H9 (cell line): ENCODE measurements around the gene LGSN. TPM values are rescaled to one million over a fixed set of nuclear protein-coding genes. Genes with fewer than 3 reads are reported as not detected.

Source experiments
- DNase-seq: peaks from one replicate; pipeline ENCODE4 v3.0.0-alpha.2; 2017
- H2AFZ ChIP-seq: one replicate; pipeline ENCODE4 v1.6.1; 2013; ENCODE audit warnings: mild to moderate bottlenecking, low read length, control low read depth, moderate library complexity
- H2AK5ac ChIP-seq: 2 replicates; pipeline ENCODE4 v1.6.1; 2013; ENCODE audit warnings: low read length, control low read depth, mixed read lengths; ENCODE audit not compliant: insufficient read length
- H2BK120ac ChIP-seq: one replicate; pipeline ENCODE4 v1.6.1; 2013; ENCODE audit warnings: low read depth, mild to moderate bottlenecking, low read length, control low read depth, inconsistent platforms; ENCODE audit not compliant: poor library complexity, severe bottlenecking
- H2BK12ac ChIP-seq: 2 replicates; pipeline ENCODE4 v1.6.1; 2013; ENCODE audit warnings: low read length, control low read depth, mixed read lengths, low read depth; ENCODE audit not compliant: insufficient read length
- H2BK15ac ChIP-seq: 2 replicates; pipeline ENCODE4 v1.6.1; 2013; ENCODE audit warnings: low read depth, low read length, control low read depth
- H2BK20ac ChIP-seq: one replicate; pipeline ENCODE4 v1.6.1; 2013; ENCODE audit warnings: low read depth, mild to moderate bottlenecking, low read length, control low read depth, inconsistent platforms; ENCODE audit not compliant: poor library complexity, severe bottlenecking
- H2BK5ac ChIP-seq: 2 replicates; pipeline ENCODE4 v1.6.1; 2013; ENCODE audit warnings: low read length, control low read depth, mixed read lengths; ENCODE audit not compliant: insufficient read length
- H3K14ac ChIP-seq: 2 replicates; pipeline ENCODE4 v1.6.1; 2013; ENCODE audit warnings: low read length, control low read depth; ENCODE audit not compliant: insufficient read depth
- H3K18ac ChIP-seq: 2 replicates; pipeline ENCODE4 v1.6.1; 2013; ENCODE audit warnings: low read depth, mild to moderate bottlenecking, mixed read lengths, low read length, control low read depth; ENCODE audit not compliant: insufficient read length
- H3K23ac ChIP-seq: 2 replicates; pipeline ENCODE4 v1.6.1; 2013; ENCODE audit warnings: low read length, control low read depth, mixed read lengths, low read depth; ENCODE audit not compliant: insufficient read length
- H3K23me2 ChIP-seq: 2 replicates; pipeline ENCODE4 v1.6.1; 2013; ENCODE audit warnings: low read depth, mild to moderate bottlenecking, mixed read lengths, low read length, control low read depth; ENCODE audit not compliant: insufficient read length, poor library complexity, severe bottlenecking
- H3K27ac ChIP-seq: 2 replicates; pipeline ENCODE4 v1.5.1; 2013; ENCODE audit warnings: low read length, control low read depth, mixed read lengths, low read depth; ENCODE audit not compliant: insufficient read length
- H3K27me3 ChIP-seq: 2 replicates; pipeline ENCODE4 v1.6.1; 2013; ENCODE audit warnings: low read length, control low read depth, inconsistent platforms; ENCODE audit not compliant: insufficient read depth
- H3K4ac ChIP-seq: 2 replicates; pipeline ENCODE4 v1.6.1; 2013; ENCODE audit warnings: low read depth, mild to moderate bottlenecking, control low read depth, inconsistent platforms, low read length, moderate library complexity
- H3K4me1 ChIP-seq: 2 replicates; pipeline ENCODE4 v1.6.1; 2013; ENCODE audit warnings: low read length, control low read depth, inconsistent platforms; ENCODE audit not compliant: insufficient read depth
- H3K4me2 ChIP-seq: 2 replicates; pipeline ENCODE4 v1.6.1; 2013; ENCODE audit warnings: low read length, control low read depth, mixed read lengths; ENCODE audit not compliant: insufficient read length, insufficient read depth
- H3K56ac ChIP-seq: 2 replicates; pipeline ENCODE4 v1.6.1; 2013; ENCODE audit warnings: low read depth, mild to moderate bottlenecking, mixed read lengths, low read length, control low read depth; ENCODE audit not compliant: insufficient read length
- H3K79me1 ChIP-seq: 2 replicates; pipeline ENCODE4 v1.6.1; 2013; ENCODE audit warnings: low read depth, mild to moderate bottlenecking, moderate library complexity, low read length, control low read depth, inconsistent platforms; ENCODE audit not compliant: insufficient read depth, poor library complexity, severe bottlenecking
- H3K79me2 ChIP-seq: 2 replicates; pipeline ENCODE4 v1.6.1; 2013; ENCODE audit warnings: low read length, control low read depth, inconsistent platforms; ENCODE audit not compliant: insufficient read depth
- H3K9ac ChIP-seq: 2 replicates; pipeline ENCODE4 v1.6.1; 2013; ENCODE audit warnings: low read length, control low read depth, mixed read lengths; ENCODE audit not compliant: insufficient read length; ENCODE audit errors: extremely low read depth
- H3K9me3 ChIP-seq: one replicate; pipeline ENCODE4 v1.6.1; 2013; ENCODE audit warnings: low read depth, low read length, inconsistent platforms; ENCODE audit not compliant: control insufficient read depth
- H3T11ph ChIP-seq: one replicate; pipeline ENCODE4 v1.6.1; 2013; ENCODE audit warnings: mild to moderate bottlenecking, low read length, control low read depth, inconsistent platforms
- H4K20me1 ChIP-seq: one replicate; pipeline ENCODE4 v1.6.1; 2013; ENCODE audit not compliant: control insufficient read depth, insufficient read length, insufficient read depth
- H4K5ac ChIP-seq: 2 replicates; pipeline ENCODE4 v1.6.1; 2013; ENCODE audit warnings: low read depth, mild to moderate bottlenecking, mixed read lengths, low read length, control low read depth; ENCODE audit not compliant: insufficient read length
- H4K8ac ChIP-seq: replicated peaks from 2 replicates; pipeline ENCODE4 v1.6.1; 2013; ENCODE audit warnings: low read length, control low read depth, mixed read lengths, low read depth; ENCODE audit not compliant: insufficient read length
- H4K91ac ChIP-seq: 2 replicates; pipeline ENCODE4 v1.6.1; 2013; ENCODE audit warnings: low read depth, mild to moderate bottlenecking, moderate library complexity, mixed read lengths, low read length, control low read depth; ENCODE audit not compliant: insufficient read length
- H3K27ac Mint-ChIP-seq, 3 experiments: 2 replicates in 2 of 3; 3 replicates in 1 of 3; pipeline ENCODE4 v1.8.0; 2020 to 2021; ENCODE audit warnings: mixed read lengths in 3 of 3, mild to moderate bottlenecking in 1 of 3, moderate library complexity in 1 of 3
- H3K27me3 Mint-ChIP-seq: 2 replicates; pipeline ENCODE4 v1.8.0; 2021; ENCODE audit warnings: low read depth, mild to moderate bottlenecking, moderate library complexity, mixed read lengths
- H3K36me3 Mint-ChIP-seq, 3 experiments: 2 replicates in 2 of 3; 3 replicates in 1 of 3; pipeline ENCODE4 v1.8.0; 2020 to 2021; ENCODE audit warnings: low read depth in 3 of 3, mixed read lengths in 3 of 3; ENCODE audit not compliant: insufficient read depth in 1 of 3
- H3K4me1 Mint-ChIP-seq, 2 experiments: 2 replicates each; pipeline ENCODE4 v1.8.0; 2020; ENCODE audit warnings: mixed read lengths in 2 of 2
- H3K4me3 Mint-ChIP-seq, 2 experiments: 2 replicates in 1 of 2; 3 replicates in 1 of 2; pipeline ENCODE4 v1.8.0; 2020 to 2021; ENCODE audit warnings: mild to moderate bottlenecking in 2 of 2, mixed read lengths in 2 of 2, moderate library complexity in 1 of 2
- H3K9me3 Mint-ChIP-seq, 2 experiments: 2 replicates in 1 of 2; 3 replicates in 1 of 2; pipeline ENCODE4 v1.8.0; 2020; ENCODE audit warnings: mild to moderate bottlenecking in 2 of 2, mixed read lengths in 2 of 2, moderate library complexity in 1 of 2
- CTCF ChIP-seq: fragments of 200-600 bp; sonication (generic); conservative IDR thresholded peaks from 3 replicates; pipeline ENCODE4 v1.8.0; 2021; ENCODE audit warnings: antibody characterized with exemption, mild to moderate bottlenecking
- WGBS: extraction: QIAGEN DNeasy Blood & Tissue Kit; methylation state at CpG from one replicate; pipeline ENCODE4 v1.1.7; 2013; ENCODE audit warnings: missing lambda C conversion rate, low lambda C conversion rate, mixed read lengths; ENCODE audit not compliant: insufficient read length; ENCODE audit errors: extremely low coverage; 5-methylcytosine and 5-hydroxymethylcytosine counted together
- total RNA-seq: library from RNA; stranded (reverse); gene quantifications from 2 replicates; pipeline ENCODE4 v1.2.1, GENCODE V29; 2021

Gene LGSN
- total RNA-seq, 1 experiment from 2014 or later = 0.13 TPM

GRCh38 chr6:63348836-63349235, 29.1 kb upstream of the LGSN start:
- no peak overlapping the region for H3K4me3 Mint-ChIP-seq
- no peak overlapping the region for H4K91ac ChIP-seq
- peaks cover 2% of the 10 kb centered on the region; the same call in 1 of the 2 replicates for H3K27me3 Mint-ChIP-seq
- no peak overlapping the region for H3K18ac ChIP-seq
- H3K56ac ChIP-seq = no peak overlapping the region
- H3K9me3 ChIP-seq = no peaks in the 10 kb centered on the region
- H3K4me1 Mint-ChIP-seq = peaks cover 0 to 2% of the 10 kb centered on the region in 2 experiments; a peak in 2 of 4 replicates
- no peak overlapping the region for H2BK120ac ChIP-seq
- H2AK5ac ChIP-seq = no peak overlapping the region
- H3K79me1 ChIP-seq = no peaks in the 10 kb centered on the region
- no peak overlapping the region for H3K4me2 ChIP-seq
- no peaks in the 10 kb centered on the region for H3K27me3 ChIP-seq
- no peak for DNase-seq
- no peak overlapping the region for H3K9ac ChIP-seq
- H2BK15ac ChIP-seq = no peak overlapping the region
- no peak overlapping the region for H3K27ac ChIP-seq
- no peaks in the 10 kb centered on the region for H3K36me3 Mint-ChIP-seq
- no peaks in the 10 kb centered on the region for H3K4me1 ChIP-seq
- H3T11ph ChIP-seq = no peak overlapping the region
- no peak overlapping the region for H2BK5ac ChIP-seq
- no peak overlapping the region for H2BK20ac ChIP-seq
- H3K4ac ChIP-seq = no peak overlapping the region
- H3K79me2 ChIP-seq = no peaks in the 10 kb centered on the region
- H4K5ac ChIP-seq = no peak overlapping the region
- no peak overlapping the region for H3K23ac ChIP-seq
- no peak for TF ChIP-seq CTCF
- H2AFZ ChIP-seq = no peak overlapping the region
- H4K8ac ChIP-seq = no peak overlapping the region
- peak overlapping the region in 1 of 3 experiments; percentile 24; a peak in 1 of 7 replicates for H3K27ac Mint-ChIP-seq
- no peaks in the 10 kb centered on the region for H3K9me3 Mint-ChIP-seq
- H4K20me1 ChIP-seq = no peaks in the 10 kb centered on the region
- no CpG with 5 or more reads among the region's 3 CpGs for WGBS
- no peaks in the 10 kb centered on the region for H3K23me2 ChIP-seq
- H2BK12ac ChIP-seq = no peak overlapping the region
- H3K14ac ChIP-seq = no peak overlapping the region
